Activated naive CD4-positive, alpha-beta T cell treated with Interleukin-2 at 50 U/mL for 16 hours (primary cell): Measurements from ENCODE around the gene FEZF1.

Source experiments
- DNase-seq: peaks from one replicate; pipeline ENCODE4 v3.0.0-alpha.2; 2020

FEZF1 gene

GRCh38 chr7:122261442-122261841 lies 43.1 kb downstream of the FEZF1 start:
- DNase-seq = no peak

- DNase-seq = no peak
Observed at GRCh38 chr7:122261016-122261415, 43.5 kb downstream of the FEZF1 start.

DNA sequence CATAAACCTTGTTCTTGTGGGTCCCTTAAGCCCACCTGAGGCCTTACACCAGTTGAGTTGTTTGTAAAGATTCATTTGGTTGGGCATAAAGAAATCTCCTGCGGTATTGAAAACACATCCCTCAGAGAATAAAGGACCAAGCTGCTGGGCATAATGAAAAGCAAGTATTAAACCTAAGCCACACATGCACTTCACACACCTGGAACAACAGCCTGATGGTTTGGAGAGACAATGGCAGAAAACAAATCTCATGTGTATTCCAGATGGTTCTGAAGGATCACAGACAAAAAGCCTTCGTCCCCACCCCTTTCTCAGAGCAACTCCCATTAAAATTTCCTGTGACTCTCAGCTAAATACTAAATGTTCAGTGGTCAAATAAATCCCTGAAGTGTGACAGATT lies 44.2 kb downstream of the FEZF1 start:
- DNase-seq = no peak

GRCh38 chr7:122258971-122259370 lies 45.6 kb downstream of the FEZF1 start:
- DNase-seq = no peak

- no peak for DNase-seq
Observed at GRCh38 chr7:122257056-122257455, 47.5 kb downstream of the FEZF1 start.

- DNase-seq = no peak
Observed at GRCh38 chr7:122256046-122256445, 48.5 kb downstream of the FEZF1 start.

GRCh38 chr7:122255454-122255853 lies 49.1 kb downstream of the FEZF1 start:
- no peak for DNase-seq
